ENCODE results near the gene ATN1.

DNA sequence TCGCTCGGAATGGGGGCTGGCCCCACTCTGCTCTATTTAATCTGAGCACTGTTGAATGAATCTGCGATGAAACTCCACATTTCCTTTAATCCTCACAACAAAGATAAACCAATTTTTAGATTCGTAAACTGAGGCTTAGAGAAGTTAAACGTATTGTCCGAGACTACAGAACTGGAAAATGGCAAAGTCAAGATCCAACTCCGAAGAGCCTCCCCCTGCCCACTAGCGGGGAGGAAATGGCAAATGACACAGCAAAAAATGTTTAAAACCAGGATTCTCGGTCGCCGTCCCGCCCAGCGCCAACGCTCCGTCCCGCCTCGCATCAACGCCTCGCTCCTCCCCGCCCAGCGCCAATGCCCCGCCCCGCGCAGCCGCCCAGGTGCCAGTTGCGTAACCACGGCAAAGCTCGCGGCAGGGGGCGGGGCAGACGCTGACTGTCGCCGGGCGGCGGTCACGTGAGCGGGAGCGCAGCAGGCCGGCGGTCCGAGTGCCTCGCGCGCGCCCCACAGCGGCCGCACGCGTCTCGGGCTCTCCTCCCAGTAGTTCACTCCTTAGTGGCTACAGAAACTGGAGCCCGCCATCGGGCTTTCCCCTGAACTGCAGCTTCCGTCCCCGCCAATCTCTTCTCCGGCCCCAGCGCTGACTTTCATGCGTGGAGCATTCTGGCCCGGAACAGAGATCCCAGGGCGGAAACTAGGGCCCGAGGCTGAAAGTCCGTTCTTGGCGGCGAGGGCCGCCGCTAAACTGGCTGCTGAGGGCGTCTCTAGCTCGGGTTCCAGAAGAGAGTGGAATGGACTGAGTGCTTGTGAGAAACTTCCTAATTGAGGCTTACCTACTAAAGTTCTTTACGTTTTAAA, 36.7 kb upstream of the ATN1 start:
- no peak for TF ChIP-seq EZH2 (IDR thresholded peaks at IDR 0.05; ENCODE audit: borderline replicate concordance, low read depth, low read length, severe bottlenecking)
- TF ChIP-seq, protein P1, sequence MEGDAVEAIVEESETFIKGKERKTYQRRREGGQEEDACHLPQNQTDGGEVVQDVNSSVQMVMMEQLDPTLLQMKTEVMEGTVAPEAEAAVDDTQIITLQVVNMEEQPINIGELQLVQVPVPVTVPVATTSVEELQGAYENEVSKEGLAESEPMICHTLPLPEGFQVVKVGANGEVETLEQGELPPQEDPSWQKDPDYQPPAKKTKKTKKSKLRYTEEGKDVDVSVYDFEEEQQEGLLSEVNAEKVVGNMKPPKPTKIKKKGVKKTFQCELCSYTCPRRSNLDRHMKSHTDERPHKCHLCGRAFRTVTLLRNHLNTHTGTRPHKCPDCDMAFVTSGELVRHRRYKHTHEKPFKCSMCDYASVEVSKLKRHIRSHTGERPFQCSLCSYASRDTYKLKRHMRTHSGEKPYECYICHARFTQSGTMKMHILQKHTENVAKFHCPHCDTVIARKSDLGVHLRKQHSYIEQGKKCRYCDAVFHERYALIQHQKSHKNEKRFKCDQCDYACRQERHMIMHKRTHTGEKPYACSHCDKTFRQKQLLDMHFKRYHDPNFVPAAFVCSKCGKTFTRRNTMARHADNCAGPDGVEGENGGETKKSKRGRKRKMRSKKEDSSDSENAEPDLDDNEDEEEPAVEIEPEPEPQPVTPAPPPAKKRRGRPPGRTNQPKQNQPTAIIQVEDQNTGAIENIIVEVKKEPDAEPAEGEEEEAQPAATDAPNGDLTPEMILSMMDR (IDR thresholded peaks at IDR 0.05; ENCODE audit: borderline replicate concordance, extremely low read depth, low read length, poor library complexity, severe bottlenecking), result peak; percentile 82

All from DND-41 (cell line).